Nephron (organoid): Measurements from ENCODE around the gene GRIA2.
"Not testable (repeated sequence)": the region's sequence is repeated elsewhere in the genome, so short reads cannot be mapped to it uniquely, and the experiment has no call there.

Experiments used
- H3K27ac Mint-ChIP-seq, 3 experiments: 2 replicates each; pipeline ENCODE4 v1.8.0; 2020; ENCODE audit warnings: mixed read lengths in 3 of 3, mild to moderate bottlenecking in 2 of 3, moderate library complexity in 1 of 3
- H3K27me3 Mint-ChIP-seq: 2 replicates; pipeline ENCODE4 v1.8.0; 2021; ENCODE audit warnings: low read depth, mild to moderate bottlenecking, moderate library complexity, mixed read lengths
- H3K36me3 Mint-ChIP-seq: 2 replicates; pipeline ENCODE4 v1.8.0; 2020; ENCODE audit warnings: low read depth, mixed read lengths
- H3K4me1 Mint-ChIP-seq: 2 replicates; pipeline ENCODE4 v1.8.0; 2020; ENCODE audit warnings: mixed read lengths
- H3K4me3 Mint-ChIP-seq, 3 experiments: 2 replicates each; pipeline ENCODE4 v1.8.0; 2020; ENCODE audit warnings: mild to moderate bottlenecking in 3 of 3, mixed read lengths in 3 of 3, moderate library complexity in 2 of 3
- H3K9me3 Mint-ChIP-seq: 2 replicates; pipeline ENCODE4 v1.8.0; 2020; ENCODE audit warnings: mixed read lengths
- CTCF ChIP-seq, 3 experiments: fragments of 200-600 bp; sonication (generic); IDR thresholded peaks; one replicate each; pipeline ENCODE4 v1.5.0; 2021; ENCODE audit warnings: antibody characterized with exemption in 3 of 3; ENCODE audit not compliant: unreplicated experiment in 3 of 3

The GRIA2 gene

GRCh38 chr4:157220371-157220881, at the start of gene GRIA2:
GRIA2 (plus strand) TSS chr4:157220728; CDS start chr4:157221043, 315 bp downstream.
- H3K4me3 Mint-ChIP-seq, result peak within 1 kb of the TSS; percentile 88 to 93 (median 93)
- H3K36me3 Mint-ChIP-seq, result no peaks in the 10 kb centered on the region

GRCh38 chr4:157172011-157172410, 48.5 kb upstream of the GRIA2 start:
- Mint-ChIP-seq H3K4me1 (no peaks in the 10 kb centered on the region), H3K36me3 (no peaks in the 10 kb centered on the region), H3K27ac (no peak overlapping the region), H3K4me3 (no peak overlapping the region), H3K9me3 (no peaks in the 10 kb centered on the region), H3K27me3 (no peaks in the 10 kb centered on the region)
- peak; percentile 29 to 36 (median 32) for TF ChIP-seq CTCF (IDR thresholded peaks at IDR 0.05; ENCODE audit: unreplicated experiment in 3 of 3)

More at GRCh38 chr4:157220371-157220881, at the start of gene GRIA2:
- peak within 1 kb of the TSS in 2 of 3 experiments; percentile 35 to 51 for H3K27ac Mint-ChIP-seq
- H3K9me3 Mint-ChIP-seq, result no peaks in the 10 kb centered on the region
- no peak for TF ChIP-seq CTCF (IDR thresholded peaks at IDR 0.05; ENCODE audit: unreplicated experiment in 3 of 3)
- peaks cover 23% of the 10 kb centered on the region for H3K4me1 Mint-ChIP-seq
- H3K27me3 Mint-ChIP-seq, result peaks cover 68% of the 10 kb centered on the region

- not testable (repeated sequence) for H3K27me3 Mint-ChIP-seq, H3K4me1 Mint-ChIP-seq, H3K9me3 Mint-ChIP-seq, H3K4me3 Mint-ChIP-seq, H3K27ac Mint-ChIP-seq, H3K36me3 Mint-ChIP-seq
Measured at GRCh38 chr4:157180268-157180667, 40.3 kb upstream of the GRIA2 start.

GRCh38 chr4:157184300-157184699, 36.2 kb upstream of the GRIA2 start:
- no peak for TF ChIP-seq CTCF (IDR thresholded peaks at IDR 0.05; ENCODE audit: unreplicated experiment in 3 of 3)
- Mint-ChIP-seq H3K4me1 (no peaks in the 10 kb centered on the region), H3K27ac (no peak overlapping the region), H3K4me3 (no peak overlapping the region), H3K27me3 (no peaks in the 10 kb centered on the region), H3K9me3 (peaks cover 7% of the 10 kb centered on the region), H3K36me3 (no peaks in the 10 kb centered on the region)

- Mint-ChIP-seq H3K4me1 (no peaks in the 10 kb centered on the region), H3K27ac (no peak overlapping the region), H3K4me3 (no peak overlapping the region), H3K27me3 (no peaks in the 10 kb centered on the region), H3K9me3 (peaks cover 12% of the 10 kb centered on the region), H3K36me3 (no peaks in the 10 kb centered on the region)
- no peak for TF ChIP-seq CTCF (IDR thresholded peaks at IDR 0.05; ENCODE audit: unreplicated experiment in 3 of 3)
Measured at GRCh38 chr4:157185363-157185762, 35.2 kb upstream of the GRIA2 start.

GRCh38 chr4:157195374-157195773, 25.2 kb upstream of the GRIA2 start:
- TF ChIP-seq CTCF (IDR thresholded peaks at IDR 0.05; ENCODE audit: unreplicated experiment in 3 of 3), result no peak
- Mint-ChIP-seq H3K9me3 (no peaks in the 10 kb centered on the region), H3K36me3 (no peaks in the 10 kb centered on the region), H3K27ac (no peak overlapping the region), H3K4me3 (no peak overlapping the region), H3K27me3 (peaks cover 3% of the 10 kb centered on the region), H3K4me1 (no peaks in the 10 kb centered on the region)
